ENCODE data around the gene MRC1.

DNA sequence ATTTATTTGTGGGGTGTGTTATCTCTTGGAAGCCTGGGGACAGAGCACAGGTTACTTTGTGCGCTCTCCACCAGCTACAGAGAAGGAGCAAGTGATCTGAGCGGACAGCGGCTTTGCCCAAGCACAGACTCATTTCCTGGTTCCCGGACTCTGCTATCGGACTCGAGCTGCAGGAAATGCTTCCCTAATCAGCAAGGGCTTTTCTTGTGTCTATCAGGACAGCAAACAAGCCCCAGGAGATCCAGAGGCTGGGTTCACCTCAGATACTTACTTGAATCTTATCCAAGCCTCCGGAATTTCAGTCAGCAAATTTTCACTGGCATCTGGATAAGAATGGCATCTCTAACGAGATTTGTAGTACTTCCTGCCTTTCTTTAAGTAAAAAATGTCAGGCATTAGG lies 27.8 kb downstream of the MRC1 start:
- TF ChIP-seq CTCF (IDR thresholded peaks at IDR 0.05) (no peak), POLR2A (IDR thresholded peaks at IDR 0.05) (no peak)

Data from testis (tissue), 2 donors.